Eye (tissue), 1 donor: ENCODE measurements around the gene C7.
"Not testable (repeated sequence)": the region's sequence is repeated elsewhere in the genome, so short reads cannot be mapped to it uniquely, and the experiment has no call there.

Experiments used
- DNase-seq: peaks from one replicate; pipeline ENCODE4 v3.0.0-alpha.2; 2015

The C7 gene

GRCh38 chr5:40909264-40909663 is at the start of gene C7:
C7 (plus strand) TSS chr5:40909497; CDS start chr5:40909611, 114 bp downstream.
- peak; percentile 7 for DNase-seq

- DNase-seq, result no peak
These were observed 48.6 kb upstream of the C7 start for GRCh38 chr5:40860711-40861110.

- not testable (repeated sequence) for DNase-seq
These were observed 44.3 kb upstream of the C7 start for GRCh38 chr5:40865004-40865403.

- no peak for DNase-seq
These were observed 42.5 kb upstream of the C7 start for GRCh38 chr5:40866844-40867243.

GRCh38 chr5:40869384-40869783 is 39.9 kb upstream of the C7 start:
- no peak for DNase-seq

GRCh38 chr5:40871177-40871576 is 38.1 kb upstream of the C7 start:
- DNase-seq, result no peak

GRCh38 chr5:40872253-40872652 is 37.0 kb upstream of the C7 start:
- DNase-seq, result not testable (repeated sequence)

GRCh38 chr5:40873286-40873880 is 35.9 kb upstream of the C7 start:
- no peak for DNase-seq

GRCh38 chr5:40875958-40876357 is 33.3 kb upstream of the C7 start:
- DNase-seq, result no peak

- DNase-seq, result no peak
These were observed 31.8 kb upstream of the C7 start for GRCh38 chr5:40877371-40877988.

- DNase-seq, result peak; percentile 51
These were observed 29.9 kb upstream of the C7 start for GRCh38 chr5:40879163-40879942.

- DNase-seq, result no peak
These were observed 27.0 kb upstream of the C7 start for GRCh38 chr5:40882291-40882690.

GRCh38 chr5:40883051-40883450 is 26.2 kb upstream of the C7 start:
- DNase-seq, result not testable (repeated sequence)

GRCh38 chr5:40895440-40896425 is 13.6 kb upstream of the C7 start:
- DNase-seq, result not testable (repeated sequence)

GRCh38 chr5:40904205-40904993 is 4.9 kb upstream of the C7 start:
- DNase-seq, result peak; percentile 90

- no peak for DNase-seq
These were observed 4.3 kb upstream of the C7 start for GRCh38 chr5:40904994-40905306.

- no peak for DNase-seq
These were observed 2.9 kb upstream of the C7 start for GRCh38 chr5:40906351-40906751.

GRCh38 chr5:40909723-40910122 is 426 bp downstream of the C7 start:
- no peak for DNase-seq

GRCh38 chr5:40911266-40911665 is 2.0 kb downstream of the C7 start:
- no peak for DNase-seq

GRCh38 chr5:40914835-40915234 is 5.5 kb downstream of the C7 start:
- no peak for DNase-seq

GRCh38 chr5:40915341-40915926 is 6.1 kb downstream of the C7 start:
- no peak for DNase-seq

- DNase-seq, result no peak
These were observed 6.9 kb downstream of the C7 start for GRCh38 chr5:40916226-40916625.
